HepG2 (cell line): ENCODE data around the gene MKS1.

Source experiments
- EZH2 ChIP-seq: conservative IDR thresholded peaks from 2 replicates; pipeline ENCODE4 v1.6.1; 2012; ENCODE audit warnings: mild to moderate bottlenecking, low read depth, low read length, moderate library complexity
- HINFP ChIP-seq: sonication (generic); formaldehyde crosslinking; IDR thresholded peaks from 2 replicates; pipeline ENCODE4 v1.4.0; 2020; ENCODE audit warnings: low read depth, mild to moderate bottlenecking, missing genetic modification reagents
- ZNF639 ChIP-seq: conservative IDR thresholded peaks from 2 replicates; pipeline ENCODE4 v1.6.1; 2018; ENCODE audit warnings: missing genetic modification reagents

GRCh38 chr17:58219789-58220183 lies 731 bp upstream of the MKS1 start:
- TF ChIP-seq ZNF639 (CRISPR knock-in tag) = no peak
- TF ChIP-seq HINFP (CRISPR knock-in tag) = no peak
- TF ChIP-seq EZH2 = no peak
